ENCODE data around the gene RTP1.

DNA sequence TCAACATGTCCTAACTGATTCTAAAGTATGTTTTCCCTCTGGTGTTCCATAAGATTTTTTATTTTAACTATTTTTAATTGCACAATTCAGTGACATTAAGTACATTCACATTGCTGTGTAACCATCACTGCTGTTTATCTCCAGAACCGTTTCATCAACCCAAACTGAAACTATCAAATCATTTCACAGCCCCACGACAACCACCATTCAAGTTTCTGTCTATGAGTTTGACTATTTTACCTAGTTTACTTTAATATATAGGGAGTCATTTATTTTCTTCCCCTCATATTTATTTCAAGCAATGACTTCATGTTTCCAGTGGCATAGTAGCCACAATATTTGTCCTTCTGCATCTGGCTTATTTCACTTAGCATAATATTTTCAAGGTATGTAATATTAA is 8.4 kb downstream of the RTP1 start:
- TF ChIP-seq, protein P1, sequence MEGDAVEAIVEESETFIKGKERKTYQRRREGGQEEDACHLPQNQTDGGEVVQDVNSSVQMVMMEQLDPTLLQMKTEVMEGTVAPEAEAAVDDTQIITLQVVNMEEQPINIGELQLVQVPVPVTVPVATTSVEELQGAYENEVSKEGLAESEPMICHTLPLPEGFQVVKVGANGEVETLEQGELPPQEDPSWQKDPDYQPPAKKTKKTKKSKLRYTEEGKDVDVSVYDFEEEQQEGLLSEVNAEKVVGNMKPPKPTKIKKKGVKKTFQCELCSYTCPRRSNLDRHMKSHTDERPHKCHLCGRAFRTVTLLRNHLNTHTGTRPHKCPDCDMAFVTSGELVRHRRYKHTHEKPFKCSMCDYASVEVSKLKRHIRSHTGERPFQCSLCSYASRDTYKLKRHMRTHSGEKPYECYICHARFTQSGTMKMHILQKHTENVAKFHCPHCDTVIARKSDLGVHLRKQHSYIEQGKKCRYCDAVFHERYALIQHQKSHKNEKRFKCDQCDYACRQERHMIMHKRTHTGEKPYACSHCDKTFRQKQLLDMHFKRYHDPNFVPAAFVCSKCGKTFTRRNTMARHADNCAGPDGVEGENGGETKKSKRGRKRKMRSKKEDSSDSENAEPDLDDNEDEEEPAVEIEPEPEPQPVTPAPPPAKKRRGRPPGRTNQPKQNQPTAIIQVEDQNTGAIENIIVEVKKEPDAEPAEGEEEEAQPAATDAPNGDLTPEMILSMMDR (IDR thresholded peaks at IDR 0.05) = no peak
- TF ChIP-seq POLR2A (IDR thresholded peaks at IDR 0.05) = no peak

All from thyroid gland (tissue), 4 donors.